HepG2 (cell line): Measurements from ENCODE around the gene CSTF1. TPM values are rescaled to one million over a fixed set of nuclear protein-coding genes. Genes with fewer than 3 reads are reported as not detected.

Source experiments
- ATF3 ChIP-seq: sonication (generic); formaldehyde crosslinking; IDR thresholded peaks from 2 replicates; pipeline ENCODE4 v1.4.0; 2020; ENCODE audit warnings: missing genetic modification reagents
- ATRX ChIP-seq: sonication (generic); formaldehyde crosslinking; IDR thresholded peaks from 2 replicates; pipeline ENCODE4 v1.4.0; 2020; ENCODE audit warnings: missing genetic modification reagents, borderline replicate concordance
- HOXA3 ChIP-seq: sonication (generic); formaldehyde crosslinking; IDR thresholded peaks from 2 replicates; pipeline ENCODE4 v1.5.0; 2020; ENCODE audit warnings: missing genetic modification reagents
- KLF11 ChIP-seq: IDR thresholded peaks from 2 replicates; pipeline ENCODE4 v1.6.1; 2016; ENCODE audit warnings: missing compliant biosample characterization
- KMT2A ChIP-seq: sonication (generic); formaldehyde crosslinking; IDR thresholded peaks from 2 replicates; pipeline ENCODE4 v1.4.0; 2020; ENCODE audit warnings: missing genetic modification reagents
- MATR3 ChIP-seq: sonication (generic); formaldehyde crosslinking; IDR thresholded peaks from 2 replicates; pipeline ENCODE4 v1.4.0; 2020; ENCODE audit warnings: missing genetic modification reagents
- MBNL3 ChIP-seq: fragments of 250-450 bp; sonication (Bioruptor Pico); conservative IDR thresholded peaks from 2 replicates; pipeline ENCODE4 v1.8.0; 2022; ENCODE audit warnings: mild to moderate bottlenecking, inconsistent platforms
- MTA1 ChIP-seq: sonication (generic); formaldehyde crosslinking; IDR thresholded peaks from 2 replicates; pipeline ENCODE4 v1.4.0; 2020; ENCODE audit warnings: missing genetic modification reagents, mild to moderate bottlenecking, borderline replicate concordance
- MYC ChIP-seq: sonication (generic); formaldehyde crosslinking; IDR thresholded peaks from 2 replicates; pipeline ENCODE4 v1.9.0; 2021; ENCODE audit warnings: missing genetic modification reagents, borderline replicate concordance
- NFATC3 ChIP-seq: sonication (generic); formaldehyde crosslinking; IDR thresholded peaks from 2 replicates; pipeline ENCODE4 v1.5.1; 2020; ENCODE audit warnings: mild to moderate bottlenecking, missing genetic modification reagents
- NR2C2 ChIP-seq: sonication (generic); formaldehyde crosslinking; IDR thresholded peaks from 2 replicates; pipeline ENCODE4 v1.4.0; 2020; ENCODE audit warnings: missing genetic modification reagents, mild to moderate bottlenecking, moderate library complexity, borderline replicate concordance
- PRPF4 ChIP-seq: fragments of 200-400 bp; formaldehyde crosslinking; IDR thresholded peaks from 2 replicates; pipeline ENCODE4 v1.6.1; 2016; ENCODE audit warnings: low read length, low read depth; ENCODE audit not compliant: poor library complexity, severe bottlenecking
- SIX4 ChIP-seq: sonication (generic); formaldehyde crosslinking; IDR thresholded peaks from 2 replicates; pipeline ENCODE4 v1.4.0; 2020; ENCODE audit warnings: missing genetic modification reagents
- ZNF17 ChIP-seq: sonication (generic); formaldehyde crosslinking; IDR thresholded peaks from 2 replicates; pipeline ENCODE4 v1.5.0; 2020; ENCODE audit warnings: mild to moderate bottlenecking, missing genetic modification reagents
- ZNF180 ChIP-seq: sonication (generic); formaldehyde crosslinking; IDR thresholded peaks from 2 replicates; pipeline ENCODE4 v1.4.0; 2020; ENCODE audit warnings: low read depth, missing genetic modification reagents, borderline replicate concordance
- ZNF414 ChIP-seq: sonication (generic); formaldehyde crosslinking; IDR thresholded peaks from 2 replicates; pipeline ENCODE4 v1.5.0; 2020; ENCODE audit warnings: missing genetic modification reagents
- ZNF530 ChIP-seq: sonication (generic); formaldehyde crosslinking; IDR thresholded peaks from 2 replicates; pipeline ENCODE4 v1.5.0; 2020; ENCODE audit warnings: low read depth, mild to moderate bottlenecking, missing genetic modification reagents
- ZNF652 ChIP-seq: IDR thresholded peaks from 2 replicates; pipeline ENCODE4 v1.6.1; 2016; ENCODE audit warnings: low read depth, borderline replicate concordance
- ZNF724P ChIP-seq: sonication (generic); formaldehyde crosslinking; IDR thresholded peaks from 2 replicates; pipeline ENCODE4 v1.8.0; 2022; ENCODE audit warnings: missing genetic modification reagents, borderline replicate concordance
- ZNF768 ChIP-seq: sonication (generic); formaldehyde crosslinking; IDR thresholded peaks from 2 replicates; pipeline ENCODE4 v1.4.0; 2020; ENCODE audit warnings: missing genetic modification reagents
- ZSCAN9 ChIP-seq: IDR thresholded peaks from 2 replicates; pipeline ENCODE4 v1.6.1; 2016; ENCODE audit warnings: borderline replicate concordance
- polyA plus RNA-seq, 8 experiments: library from polyadenylated mRNA; depleted of rRNA in 3 of 8; stranded (reverse) in 7 of 8; unstranded in 1 of 8; fragments of >200 nt; fragmentation: Illumina TruSeq in 4 of 8; extraction: Trizol in 4 of 8; gene quantifications; 2 replicates each; pipeline versions ENCODE4 v1.2.1 to v1.2.3, GENCODE V29; 2011 to 2016; ENCODE audit warnings: low read depth in 4 of 8, missing spikeins in 1 of 8, mixed read lengths in 1 of 8; ENCODE audit not compliant: insufficient read depth in 1 of 8
- total RNA-seq, 5 experiments: library from RNA; depleted of rRNA; stranded (reverse); fragments of >200 nt; fragmentation: Illumina TruSeq; extraction: Trizol; gene quantifications; 2 replicates each; pipeline ENCODE4 v1.2.3, GENCODE V29; 2016; ENCODE audit warnings: low read depth in 1 of 5
- TF ChIP-seq, protein P1 (sequence below): sonication (generic); formaldehyde crosslinking; IDR thresholded peaks from 2 replicates; pipeline ENCODE4 v1.5.1; 2020; ENCODE audit warnings: mild to moderate bottlenecking, missing genetic modification reagents, borderline replicate concordance
- TF ChIP-seq, protein P2 (sequence below): sonication (generic); formaldehyde crosslinking; IDR thresholded peaks from 2 replicates; pipeline ENCODE4 v1.4.0; 2020; ENCODE audit warnings: missing genetic modification reagents, mild to moderate bottlenecking, borderline replicate concordance

CSTF1 gene
- total and polyA plus RNA-seq, 2 of the 13 experiments (the other 11 are each of a cell fraction or from before 2014, with no cell fraction given), result 70.9 to 100 TPM

DNA sequence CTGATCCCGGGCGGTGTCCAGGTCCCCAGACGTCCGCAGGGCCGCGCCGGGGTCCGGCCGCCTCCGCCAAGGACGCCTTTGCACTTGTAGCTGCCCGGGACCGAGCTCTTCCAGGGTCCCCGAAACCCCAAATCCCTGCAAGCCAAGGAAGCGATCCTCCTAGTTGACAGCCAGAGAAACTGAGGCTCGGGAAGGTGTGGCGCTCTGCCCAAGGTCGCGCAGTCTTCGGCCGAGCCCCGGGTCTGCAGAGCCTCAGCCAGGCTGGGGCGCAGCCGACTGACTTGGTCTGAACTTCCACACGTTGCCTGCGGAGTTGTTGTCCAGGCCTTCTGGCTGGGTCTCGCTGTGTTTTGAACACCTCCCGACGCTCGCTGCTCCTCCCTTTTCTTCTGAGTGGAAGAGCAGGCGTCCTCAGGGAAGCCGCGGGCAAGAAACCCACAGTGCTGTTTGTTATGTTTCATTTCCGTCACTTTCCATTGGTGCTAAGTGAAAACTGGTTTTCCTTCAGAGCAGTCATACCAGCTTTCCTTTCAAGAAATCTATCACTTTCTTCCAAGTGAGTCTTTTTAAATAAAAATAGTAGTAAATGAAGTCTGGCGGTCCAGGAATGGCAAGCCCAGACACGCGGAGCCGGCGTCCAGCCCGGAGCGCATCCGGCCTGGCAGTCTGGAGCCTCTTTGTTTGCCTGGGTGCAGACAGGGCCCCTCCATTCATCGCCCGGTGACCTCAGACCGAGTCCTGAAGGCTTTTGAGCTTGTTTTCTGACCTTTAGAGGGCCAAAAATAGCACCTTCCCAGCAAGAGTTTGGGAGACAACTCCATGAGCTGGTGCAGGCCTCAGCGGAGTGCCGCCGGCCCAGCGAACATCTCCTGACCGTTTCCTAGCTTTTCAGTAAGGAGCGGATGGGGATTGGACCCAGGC is 33.0 kb upstream of the CSTF1 start (continued):
- TF ChIP-seq, protein P1, sequence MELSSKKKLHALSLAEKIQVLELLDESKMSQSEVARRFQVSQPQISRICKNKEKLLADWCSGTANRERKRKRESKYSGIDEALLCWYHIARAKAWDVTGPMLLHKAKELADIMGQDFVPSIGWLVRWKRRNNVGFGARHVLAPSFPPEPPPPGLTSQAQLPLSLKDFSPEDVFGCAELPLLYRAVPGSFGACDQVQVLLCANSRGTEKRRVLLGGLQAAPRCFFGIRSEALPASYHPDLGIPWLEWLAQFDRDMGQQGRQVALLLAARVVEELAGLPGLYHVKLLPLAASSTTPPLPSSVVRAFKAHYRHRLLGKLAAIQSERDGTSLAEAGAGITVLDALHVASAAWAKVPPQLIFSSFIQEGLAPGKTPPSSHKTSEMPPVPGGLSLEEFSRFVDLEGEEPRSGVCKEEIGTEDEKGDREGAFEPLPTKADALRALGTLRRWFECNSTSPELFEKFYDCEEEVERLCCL (CRISPR knock-in tag), result no peak
- no peak for TF ChIP-seq KLF11 (CRISPR knock-in tag)
- TF ChIP-seq ATF3 (CRISPR knock-in tag), result peak; percentile 23; the same call in 1 of the 2 replicates
- TF ChIP-seq, protein P2, sequence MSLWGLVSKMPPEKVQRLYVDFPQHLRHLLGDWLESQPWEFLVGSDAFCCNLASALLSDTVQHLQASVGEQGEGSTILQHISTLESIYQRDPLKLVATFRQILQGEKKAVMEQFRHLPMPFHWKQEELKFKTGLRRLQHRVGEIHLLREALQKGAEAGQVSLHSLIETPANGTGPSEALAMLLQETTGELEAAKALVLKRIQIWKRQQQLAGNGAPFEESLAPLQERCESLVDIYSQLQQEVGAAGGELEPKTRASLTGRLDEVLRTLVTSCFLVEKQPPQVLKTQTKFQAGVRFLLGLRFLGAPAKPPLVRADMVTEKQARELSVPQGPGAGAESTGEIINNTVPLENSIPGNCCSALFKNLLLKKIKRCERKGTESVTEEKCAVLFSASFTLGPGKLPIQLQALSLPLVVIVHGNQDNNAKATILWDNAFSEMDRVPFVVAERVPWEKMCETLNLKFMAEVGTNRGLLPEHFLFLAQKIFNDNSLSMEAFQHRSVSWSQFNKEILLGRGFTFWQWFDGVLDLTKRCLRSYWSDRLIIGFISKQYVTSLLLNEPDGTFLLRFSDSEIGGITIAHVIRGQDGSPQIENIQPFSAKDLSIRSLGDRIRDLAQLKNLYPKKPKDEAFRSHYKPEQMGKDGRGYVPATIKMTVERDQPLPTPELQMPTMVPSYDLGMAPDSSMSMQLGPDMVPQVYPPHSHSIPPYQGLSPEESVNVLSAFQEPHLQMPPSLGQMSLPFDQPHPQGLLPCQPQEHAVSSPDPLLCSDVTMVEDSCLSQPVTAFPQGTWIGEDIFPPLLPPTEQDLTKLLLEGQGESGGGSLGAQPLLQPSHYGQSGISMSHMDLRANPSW, result no peak
- peak; percentile 89; the same call in 1 of the 2 replicates for TF ChIP-seq NFATC3
- peak; percentile 65 for TF ChIP-seq NR2C2 (CRISPR knock-in tag)
- TF ChIP-seq ZNF724P, result no peak; the same call in 1 of the 2 replicates
- TF ChIP-seq PRPF4, result no peak
- TF ChIP-seq ZSCAN9 (CRISPR knock-in tag), result 0 out of 2 replicates have a peak, but pooled peaks have one; percentile 23
- TF ChIP-seq ZNF17, result peak; percentile 88; the same call in 1 of the 2 replicates
- no peak for TF ChIP-seq SIX4 (CRISPR knock-in tag)
- TF ChIP-seq ZNF530, result no peak
- no peak for TF ChIP-seq MATR3 (CRISPR knock-in tag)
- TF ChIP-seq ZNF414 (CRISPR knock-in tag), result 0 out of 2 replicates have a peak, but pooled peaks have one; percentile 21
- peak; percentile 51; the same call in 1 of the 2 replicates for TF ChIP-seq KMT2A
- TF ChIP-seq ATRX (CRISPR knock-in tag), result 0 out of 2 replicates have a peak, but pooled peaks have one; percentile 23
- no peak for TF ChIP-seq MTA1 (CRISPR knock-in tag)
- TF ChIP-seq ZNF180 (CRISPR knock-in tag), result no peak
- TF ChIP-seq ZNF652 (CRISPR knock-in tag), result no peak
- TF ChIP-seq HOXA3, result peak; percentile 8; the same call in 1 of the 2 replicates
- TF ChIP-seq ZNF768, result peak; percentile 49; the same call in 1 of the 2 replicates
- no peak for TF ChIP-seq MBNL3 (CRISPR knock-in tag)
- TF ChIP-seq MYC, result peak; percentile 67
